ENCODE data around the gene MKI67. TPM values are rescaled to one million over a fixed set of nuclear protein-coding genes. Genes with fewer than 3 reads are reported as not detected.

The MKI67 gene
- total and polyA plus RNA-seq, 10 of the 15 experiments (the other 5 are each of a cell fraction or from before 2014, with no cell fraction given), result 22.3 to 183 (median 82.9) TPM

DNA sequence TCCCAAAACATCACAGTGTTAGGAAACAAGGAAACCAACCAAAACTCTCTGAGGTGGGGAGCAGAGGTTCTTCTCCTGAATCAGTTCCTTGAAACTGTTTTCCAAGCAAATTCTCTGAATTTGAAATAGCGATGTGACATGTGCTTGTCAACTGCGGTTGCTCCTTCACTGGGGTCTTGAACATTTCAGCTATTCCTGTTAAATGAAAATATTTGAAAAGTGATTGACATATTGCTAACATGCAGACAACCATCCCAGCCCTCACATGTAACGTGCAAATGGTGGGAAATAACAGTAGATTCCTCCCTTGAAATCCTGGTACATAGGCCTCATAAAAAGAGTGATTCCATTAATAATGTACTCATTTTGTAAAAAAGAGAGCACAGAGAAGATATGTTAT lies 15.9 kb downstream of the MKI67 start:
- in situ Hi-C loops (cut with MboI), result no loop called here
- no peaks in the 10 kb centered on the region for H3K9me3 ChIP-seq (replicated peaks; ENCODE audit: control insufficient read depth, insufficient read depth, low read length)
- CTCF ChIA-PET, result interaction anchor here (1.5 kb wide), 1 partner anchor 13 kb away, joined by 5 read pairs; no protein-coding TSS in a partner anchor
- H3K27ac ChIP-seq (ENCODE audit: control insufficient read depth, insufficient read depth), result no peak overlapping the region
- H3K27me3 ChIP-seq (replicated peaks in 1 of 2; ENCODE audit: control insufficient read depth in 2 of 2, insufficient read depth in 2 of 2, low read length in 1 of 2), result no peaks in the 10 kb centered on the region
- BruUV-seq (replicated peaks), result no TSS peak
- intact Hi-C loops (cut with micrococcal nuclease; ENCODE audit: unreplicated experiment), result no loop called here
- no peak for ATAC-seq
- H2AFZ ChIP-seq (ENCODE audit: control insufficient read depth, low read depth, low read length), result no peak overlapping the region
- no peak overlapping the region for H3K9ac ChIP-seq (ENCODE audit: control insufficient read depth, insufficient read depth, low read length)
- peaks cover 50 to 64% of the 10 kb centered on the region in 2 experiments for H3K36me3 ChIP-seq (ENCODE audit: control insufficient read depth in 2 of 2, insufficient read depth in 2 of 2, low read length in 1 of 2)
- no peak overlapping the region for H3K4me3 ChIP-seq
- TF ChIP-seq ZNF622 (IDR thresholded peaks at IDR 0.05) (no peak), RAD51 (IDR thresholded peaks at IDR 0.05) (no peak), NFXL1 (IDR thresholded peaks at IDR 0.05; ENCODE audit: borderline replicate concordance) (no peak), GABPA (IDR thresholded peaks at IDR 0.05; ENCODE audit: low read depth) (no peak), POLR2A (IDR thresholded peaks at IDR 0.05; ENCODE audit: low read depth, low read length) (no peak), SMC3 (IDR thresholded peaks at IDR 0.05; ENCODE audit: borderline replicate concordance, low read length) (no peak), POLR2AphosphoS2 (IDR thresholded peaks at IDR 0.05; ENCODE audit: low read depth, low read length) (no peak), SUPT20H (IDR thresholded peaks at IDR 0.05; ENCODE audit: borderline replicate concordance, control insufficient read depth, low read depth, low read length) (no peak), BACH1 (IDR thresholded peaks at IDR 0.05; ENCODE audit: borderline replicate concordance) (no peak), NR2C2 (IDR thresholded peaks at IDR 0.05; ENCODE audit: borderline replicate concordance, control insufficient read depth, insufficient read length, low read depth) (no peak)
- TF ChIP-seq, protein P1, sequence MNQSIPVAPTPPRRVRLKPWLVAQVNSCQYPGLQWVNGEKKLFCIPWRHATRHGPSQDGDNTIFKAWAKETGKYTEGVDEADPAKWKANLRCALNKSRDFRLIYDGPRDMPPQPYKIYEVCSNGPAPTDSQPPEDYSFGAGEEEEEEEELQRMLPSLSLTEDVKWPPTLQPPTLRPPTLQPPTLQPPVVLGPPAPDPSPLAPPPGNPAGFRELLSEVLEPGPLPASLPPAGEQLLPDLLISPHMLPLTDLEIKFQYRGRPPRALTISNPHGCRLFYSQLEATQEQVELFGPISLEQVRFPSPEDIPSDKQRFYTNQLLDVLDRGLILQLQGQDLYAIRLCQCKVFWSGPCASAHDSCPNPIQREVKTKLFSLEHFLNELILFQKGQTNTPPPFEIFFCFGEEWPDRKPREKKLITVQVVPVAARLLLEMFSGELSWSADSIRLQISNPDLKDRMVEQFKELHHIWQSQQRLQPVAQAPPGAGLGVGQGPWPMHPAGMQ (IDR thresholded peaks at IDR 0.05; ENCODE audit: borderline replicate concordance), result no peak
- TF ChIP-seq, protein P2, sequence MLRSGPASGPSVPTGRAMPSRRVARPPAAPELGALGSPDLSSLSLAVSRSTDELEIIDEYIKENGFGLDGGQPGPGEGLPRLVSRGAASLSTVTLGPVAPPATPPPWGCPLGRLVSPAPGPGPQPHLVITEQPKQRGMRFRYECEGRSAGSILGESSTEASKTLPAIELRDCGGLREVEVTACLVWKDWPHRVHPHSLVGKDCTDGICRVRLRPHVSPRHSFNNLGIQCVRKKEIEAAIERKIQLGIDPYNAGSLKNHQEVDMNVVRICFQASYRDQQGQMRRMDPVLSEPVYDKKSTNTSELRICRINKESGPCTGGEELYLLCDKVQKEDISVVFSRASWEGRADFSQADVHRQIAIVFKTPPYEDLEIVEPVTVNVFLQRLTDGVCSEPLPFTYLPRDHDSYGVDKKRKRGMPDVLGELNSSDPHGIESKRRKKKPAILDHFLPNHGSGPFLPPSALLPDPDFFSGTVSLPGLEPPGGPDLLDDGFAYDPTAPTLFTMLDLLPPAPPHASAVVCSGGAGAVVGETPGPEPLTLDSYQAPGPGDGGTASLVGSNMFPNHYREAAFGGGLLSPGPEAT (IDR thresholded peaks at IDR 0.05; ENCODE audit: low read depth), result no peak
- TF ChIP-seq, protein P3, sequence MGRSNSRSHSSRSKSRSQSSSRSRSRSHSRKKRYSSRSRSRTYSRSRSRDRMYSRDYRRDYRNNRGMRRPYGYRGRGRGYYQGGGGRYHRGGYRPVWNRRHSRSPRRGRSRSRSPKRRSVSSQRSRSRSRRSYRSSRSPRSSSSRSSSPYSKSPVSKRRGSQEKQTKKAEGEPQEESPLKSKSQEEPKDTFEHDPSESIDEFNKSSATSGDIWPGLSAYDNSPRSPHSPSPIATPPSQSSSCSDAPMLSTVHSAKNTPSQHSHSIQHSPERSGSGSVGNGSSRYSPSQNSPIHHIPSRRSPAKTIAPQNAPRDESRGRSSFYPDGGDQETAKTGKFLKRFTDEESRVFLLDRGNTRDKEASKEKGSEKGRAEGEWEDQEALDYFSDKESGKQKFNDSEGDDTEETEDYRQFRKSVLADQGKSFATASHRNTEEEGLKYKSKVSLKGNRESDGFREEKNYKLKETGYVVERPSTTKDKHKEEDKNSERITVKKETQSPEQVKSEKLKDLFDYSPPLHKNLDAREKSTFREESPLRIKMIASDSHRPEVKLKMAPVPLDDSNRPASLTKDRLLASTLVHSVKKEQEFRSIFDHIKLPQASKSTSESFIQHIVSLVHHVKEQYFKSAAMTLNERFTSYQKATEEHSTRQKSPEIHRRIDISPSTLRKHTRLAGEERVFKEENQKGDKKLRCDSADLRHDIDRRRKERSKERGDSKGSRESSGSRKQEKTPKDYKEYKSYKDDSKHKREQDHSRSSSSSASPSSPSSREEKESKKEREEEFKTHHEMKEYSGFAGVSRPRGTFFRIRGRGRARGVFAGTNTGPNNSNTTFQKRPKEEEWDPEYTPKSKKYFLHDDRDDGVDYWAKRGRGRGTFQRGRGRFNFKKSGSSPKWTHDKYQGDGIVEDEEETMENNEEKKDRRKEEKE (IDR thresholded peaks at IDR 0.05), result no peak
- no peak overlapping the region for H3K4me2 ChIP-seq (ENCODE audit: control insufficient read depth, insufficient read depth)
- no peaks in the 10 kb centered on the region for H3K4me1 ChIP-seq (ENCODE audit: control insufficient read depth, insufficient read depth, low read length)
- DNase-seq (ENCODE audit: low read depth, low spot score), result no peak
- no peak for FAIRE-seq
- peaks cover under 1% of the 10 kb centered on the region for H3K79me2 ChIP-seq (ENCODE audit: control insufficient read depth, insufficient read depth, low read length)
- POLR2A ChIA-PET, result no interaction called here
- no peaks in the 10 kb centered on the region for H4K20me1 ChIP-seq (ENCODE audit: control insufficient read depth, insufficient read depth)
- SMC1A ChIA-PET (ENCODE audit: uncharacterized antibody, unreplicated experiment), result no interaction called here
- RAD21 ChIA-PET (ENCODE audit: unreplicated experiment), result no interaction called here
- WGBS (ENCODE audit: insufficient coverage, insufficient replicate concordance, low lambda C conversion rate, missing lambda C conversion rate), result 100% methylated on average over 3 of the region's 3 CpGs
